ENCODE measurements around the gene CDKN1C.
A peak's percentile ranks its signal among the peaks of the same experiment; 100 is the strongest.

The CDKN1C gene

DNA sequence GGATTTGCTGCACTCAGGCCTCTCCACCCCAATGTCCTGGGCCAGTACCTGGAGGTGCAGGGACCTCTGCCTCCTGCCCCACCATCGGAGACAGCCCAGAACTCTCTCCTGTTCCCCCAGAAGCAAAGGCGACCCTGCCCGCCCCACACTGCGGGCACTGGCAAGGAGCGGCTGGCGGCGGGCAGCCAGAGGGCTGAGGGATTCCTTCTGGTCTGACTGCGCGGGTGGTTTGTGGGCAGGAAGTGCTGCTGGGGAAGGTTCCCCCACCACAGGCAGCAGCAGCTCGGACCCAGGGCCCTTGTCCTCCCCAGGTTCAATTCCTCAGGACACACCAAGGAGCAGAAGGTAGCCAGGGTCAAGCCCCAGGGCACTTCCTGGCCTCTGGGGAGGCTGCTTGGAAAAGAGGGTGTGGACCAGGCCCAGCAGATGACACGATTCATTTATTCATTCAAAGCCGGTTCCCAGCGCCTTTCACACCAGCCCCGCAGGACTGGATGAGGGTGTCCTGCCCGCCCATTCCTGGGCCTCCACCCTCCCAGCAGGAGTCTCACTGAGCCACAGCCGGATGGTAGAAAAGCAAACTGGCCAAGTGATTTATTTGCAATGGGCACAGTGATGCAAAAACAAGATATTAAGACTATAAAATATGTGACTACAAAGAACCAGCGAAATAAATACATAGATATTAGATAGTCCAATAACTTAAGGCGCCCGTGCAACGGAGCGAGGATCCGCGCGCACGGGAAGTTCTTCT lies 42.5 kb upstream of the CDKN1C start:
- Mint-ChIP-seq H3K27me3 (peaks cover 77% of the 10 kb centered on the region), H3K9me3 (no peaks in the 10 kb centered on the region), H3K27ac (no peak overlapping the region), H3K4me3 (peak overlapping the region; percentile 41), H3K4me1 (peaks cover 30% of the 10 kb centered on the region), H3K36me3 (no peaks in the 10 kb centered on the region)
- no peak for DNase-seq
- CTCF ChIA-PET = interaction anchor here (1.2 to 5.1 kb wide), 3 partner anchors 16 to 93 kb away, joined by 3 to 50 read pairs (median 5); no protein-coding TSS in a partner anchor

DNA sequence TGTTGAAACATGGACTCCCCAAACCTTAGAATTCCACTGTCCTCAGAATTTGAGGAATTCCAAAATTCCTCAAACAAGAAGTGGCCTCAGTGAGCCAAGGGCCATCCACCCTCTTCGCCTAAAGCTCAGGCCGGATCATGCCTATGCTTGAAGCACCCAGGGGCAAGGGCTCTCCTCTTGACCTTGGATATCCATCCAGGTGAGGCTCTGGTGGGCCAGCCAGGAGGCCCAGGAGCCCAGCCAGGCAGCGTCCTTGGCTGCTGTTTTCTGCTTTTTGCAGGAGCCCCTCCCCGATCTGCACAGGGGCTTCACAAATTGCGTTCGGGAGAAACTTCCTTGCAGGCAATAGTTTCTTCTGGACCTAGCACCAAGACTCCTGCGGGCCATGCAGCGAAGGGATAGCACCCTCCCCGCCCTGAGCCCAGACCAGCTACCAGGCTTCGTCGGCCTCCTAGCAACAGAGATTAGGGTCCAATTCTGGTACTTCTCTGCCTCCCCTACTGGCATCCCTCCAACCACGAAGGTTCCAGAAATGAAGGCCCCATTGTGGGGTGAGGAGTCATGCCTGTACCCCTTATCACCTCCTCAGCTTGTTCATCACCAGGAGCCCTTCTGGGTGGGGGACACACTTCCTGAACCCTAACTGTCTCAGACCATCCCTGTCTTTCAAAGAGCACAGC lies 41.7 kb upstream of the CDKN1C start:
- Mint-ChIP-seq H3K9me3 (no peaks in the 10 kb centered on the region), H3K4me1 (peaks cover 23% of the 10 kb centered on the region), H3K27me3 (peaks cover 71% of the 10 kb centered on the region), H3K27ac (no peak overlapping the region), H3K36me3 (no peaks in the 10 kb centered on the region), H3K4me3 (no peak overlapping the region)
- DNase-seq = no peak
- CTCF ChIA-PET = interaction anchor here (1.2 to 5.1 kb wide), 2 partner anchors 35 to 94 kb away, joined by 3 to 50 read pairs; no protein-coding TSS in a partner anchor

DNA sequence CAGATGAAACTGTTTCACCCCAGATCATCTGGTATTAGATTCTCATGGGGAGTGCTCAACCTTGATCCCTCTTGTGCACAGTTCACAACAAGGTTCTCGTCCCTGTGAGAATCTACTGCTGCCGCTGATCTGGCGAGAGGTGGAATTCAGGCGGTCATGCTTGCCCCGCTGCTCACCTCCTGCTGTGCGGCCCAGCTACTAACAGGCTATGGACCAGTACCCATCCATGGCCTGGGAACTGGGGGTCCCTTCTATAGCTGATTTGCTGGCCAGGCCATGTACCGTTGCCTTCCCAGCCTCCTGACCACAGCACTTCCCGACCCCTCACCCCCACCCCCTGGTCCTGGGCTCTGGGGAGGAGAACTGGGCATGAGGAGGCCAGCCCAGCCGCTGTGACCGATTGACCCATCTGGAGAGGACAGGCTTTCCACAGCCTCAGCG lies 41.1 kb upstream of the CDKN1C start:
- CTCF ChIA-PET = interaction anchor here (1.2 kb wide), 1 partner anchor 95 kb away, joined by 3 read pairs; no protein-coding TSS in a partner anchor
- H3K4me3 Mint-ChIP-seq = no peak overlapping the region
- DNase-seq = no peak
- peaks cover 23% of the 10 kb centered on the region for H3K4me1 Mint-ChIP-seq
- H3K27ac Mint-ChIP-seq = no peak overlapping the region
- H3K27me3 Mint-ChIP-seq = peaks cover 67% of the 10 kb centered on the region
- no peaks in the 10 kb centered on the region for H3K36me3 Mint-ChIP-seq
- no peaks in the 10 kb centered on the region for H3K9me3 Mint-ChIP-seq

GRCh38 chr11:2924821-2925675 lies 39.5 kb upstream of the CDKN1C start:
- Mint-ChIP-seq H3K9me3 (no peaks in the 10 kb centered on the region), H3K27ac (no peak overlapping the region), H3K4me1 (peaks cover 18% of the 10 kb centered on the region), H3K27me3 (peaks cover 52% of the 10 kb centered on the region), H3K36me3 (no peaks in the 10 kb centered on the region), H3K4me3 (no peak overlapping the region)
- DNase-seq = no peak
- CTCF ChIA-PET = interaction anchor here (1.0 kb wide), 1 partner anchor 32 kb away, joined by 3 read pairs; no protein-coding TSS in a partner anchor

DNA sequence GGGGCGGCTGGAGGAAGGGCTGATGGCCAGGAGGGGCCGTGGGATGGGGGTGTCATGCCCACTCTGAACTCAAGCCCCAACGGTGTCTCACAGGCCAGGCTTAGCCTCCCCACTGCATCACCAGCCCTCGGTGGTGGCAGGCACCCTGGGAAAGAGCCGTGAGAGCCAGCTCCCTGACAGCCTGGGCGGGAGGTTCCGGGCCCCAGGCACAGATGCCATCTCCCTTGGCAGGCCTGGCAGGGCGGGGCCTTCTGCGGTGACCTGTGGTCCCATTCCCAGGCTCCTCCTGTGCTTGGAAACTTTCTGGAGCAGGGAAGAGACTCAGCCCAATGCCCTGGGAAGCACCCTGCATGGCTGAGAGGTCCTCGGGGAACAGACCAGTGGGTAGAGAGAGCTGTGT lies 38.8 kb upstream of the CDKN1C start:
- peaks cover 47% of the 10 kb centered on the region for H3K27me3 Mint-ChIP-seq
- CTCF ChIA-PET = no interaction called here
- H3K27ac Mint-ChIP-seq = no peak overlapping the region
- no peaks in the 10 kb centered on the region for H3K36me3 Mint-ChIP-seq
- peaks cover 15% of the 10 kb centered on the region for H3K4me1 Mint-ChIP-seq
- H3K9me3 Mint-ChIP-seq = no peaks in the 10 kb centered on the region
- DNase-seq = no peak
- H3K4me3 Mint-ChIP-seq = no peak overlapping the region

DNA sequence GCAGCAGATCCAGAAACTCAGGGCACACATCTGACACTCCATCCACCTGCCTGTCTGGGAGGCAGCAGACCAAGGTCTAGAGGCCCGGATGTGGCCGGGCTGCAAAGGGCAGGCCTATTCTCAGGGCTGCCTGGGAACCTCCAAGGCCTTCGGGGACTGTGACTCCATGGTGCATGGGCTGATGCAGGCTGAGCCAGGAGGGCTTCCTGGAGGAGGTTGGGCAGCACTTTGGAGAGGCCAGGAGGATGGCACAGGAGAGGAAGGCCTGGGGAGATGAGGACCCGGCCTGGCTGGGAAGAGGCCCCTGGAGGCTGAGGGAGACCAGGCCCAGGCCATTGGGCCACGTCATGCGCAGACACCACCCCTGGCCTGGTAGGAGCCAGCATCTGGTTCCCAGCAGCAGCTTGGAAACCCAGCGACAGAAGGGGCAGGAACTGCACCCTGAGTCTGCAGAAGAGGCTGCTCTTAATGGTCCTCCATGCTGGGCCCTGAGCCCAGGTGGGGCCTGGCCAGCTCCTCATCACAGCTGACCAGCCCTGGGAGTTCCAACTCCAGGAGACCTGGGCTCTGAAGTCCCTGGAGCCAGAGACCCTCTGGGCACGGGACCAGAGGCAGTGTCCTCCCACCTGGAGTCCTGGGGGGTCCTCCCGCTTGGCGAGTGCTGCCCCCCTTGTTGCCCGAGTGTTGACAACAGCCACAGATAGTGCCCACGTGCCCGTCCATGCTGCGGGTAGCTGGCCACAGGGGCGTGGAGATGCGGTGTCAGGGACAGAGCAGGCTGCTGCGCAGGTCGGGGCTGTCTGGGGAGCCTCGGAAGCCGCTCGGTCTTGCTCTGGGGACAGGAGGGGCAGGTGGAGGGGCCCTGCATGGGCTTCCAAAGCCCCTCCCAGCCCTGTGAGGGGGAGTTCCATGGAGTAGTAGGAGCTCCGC lies 38.1 kb upstream of the CDKN1C start:
- Mint-ChIP-seq H3K27ac (no peak overlapping the region), H3K4me3 (no peak overlapping the region), H3K36me3 (no peaks in the 10 kb centered on the region), H3K9me3 (no peaks in the 10 kb centered on the region), H3K4me1 (peaks cover 11% of the 10 kb centered on the region), H3K27me3 (peaks cover 41% of the 10 kb centered on the region)
- CTCF ChIA-PET = no interaction called here
- DNase-seq = no peak

- Mint-ChIP-seq H3K36me3 (no peaks in the 10 kb centered on the region), H3K4me1 (peaks cover 2% of the 10 kb centered on the region), H3K4me3 (no peak overlapping the region), H3K27me3 (peaks cover 30% of the 10 kb centered on the region), H3K9me3 (no peaks in the 10 kb centered on the region), H3K27ac (no peak overlapping the region)
- CTCF ChIA-PET = no interaction called here
- DNase-seq = no peak
Measured at GRCh38 chr11:2922655-2923054, 37.1 kb upstream of the CDKN1C start.

- Mint-ChIP-seq H3K36me3 (no peaks in the 10 kb centered on the region), H3K27ac (no peak overlapping the region), H3K9me3 (no peaks in the 10 kb centered on the region), H3K4me3 (no peak overlapping the region), H3K27me3 (peaks cover 23% of the 10 kb centered on the region), H3K4me1 (no peaks in the 10 kb centered on the region)
- CTCF ChIA-PET = no interaction called here
- no peak for DNase-seq
Measured at GRCh38 chr11:2921742-2922493, 36.3 kb upstream of the CDKN1C start.

DNA sequence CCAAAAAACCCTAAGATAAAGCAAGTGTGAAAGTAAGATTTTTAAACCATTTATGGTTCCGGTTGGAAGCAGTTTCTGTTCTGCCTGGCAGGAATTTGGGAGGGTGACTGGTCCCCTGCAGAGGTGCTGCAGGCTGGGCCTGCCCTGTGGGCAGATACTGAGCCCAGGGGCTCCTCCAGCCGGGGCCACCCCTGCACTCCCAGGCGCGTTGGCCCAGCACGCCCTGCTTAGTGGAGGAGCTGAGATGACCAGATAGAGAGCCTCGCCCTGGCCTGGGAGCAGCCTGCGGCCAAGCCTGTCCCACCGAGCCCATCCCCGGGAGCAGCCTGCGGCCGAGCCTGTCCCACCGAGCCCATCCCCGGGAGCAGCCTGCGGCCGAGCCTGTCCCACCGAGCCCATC lies 35.7 kb upstream of the CDKN1C start:
- CTCF ChIA-PET = interaction anchor here (1.1 to 1.3 kb wide), 2 partner anchors 9 to 25 kb away, joined by 4 read pairs; no protein-coding TSS in a partner anchor
- Mint-ChIP-seq H3K4me1 (no peaks in the 10 kb centered on the region), H3K4me3 (no peak overlapping the region), H3K9me3 (no peaks in the 10 kb centered on the region), H3K27me3 (peaks cover 16% of the 10 kb centered on the region), H3K36me3 (no peaks in the 10 kb centered on the region), H3K27ac (no peak overlapping the region)
- no peak for DNase-seq

GRCh38 chr11:2920343-2920742 lies 34.8 kb upstream of the CDKN1C start:
- DNase-seq = no peak
- CTCF ChIA-PET = interaction anchor here (0.6 to 1.3 kb wide), 3 partner anchors 10 to 111 kb away, joined by 3 to 4 read pairs (median 4); no protein-coding TSS in a partner anchor
- peaks cover 10% of the 10 kb centered on the region for H3K27me3 Mint-ChIP-seq
- H3K27ac Mint-ChIP-seq = no peak overlapping the region
- no peaks in the 10 kb centered on the region for H3K36me3 Mint-ChIP-seq
- no peaks in the 10 kb centered on the region for H3K9me3 Mint-ChIP-seq
- no peak overlapping the region for H3K4me3 Mint-ChIP-seq
- H3K4me1 Mint-ChIP-seq = no peaks in the 10 kb centered on the region

DNA sequence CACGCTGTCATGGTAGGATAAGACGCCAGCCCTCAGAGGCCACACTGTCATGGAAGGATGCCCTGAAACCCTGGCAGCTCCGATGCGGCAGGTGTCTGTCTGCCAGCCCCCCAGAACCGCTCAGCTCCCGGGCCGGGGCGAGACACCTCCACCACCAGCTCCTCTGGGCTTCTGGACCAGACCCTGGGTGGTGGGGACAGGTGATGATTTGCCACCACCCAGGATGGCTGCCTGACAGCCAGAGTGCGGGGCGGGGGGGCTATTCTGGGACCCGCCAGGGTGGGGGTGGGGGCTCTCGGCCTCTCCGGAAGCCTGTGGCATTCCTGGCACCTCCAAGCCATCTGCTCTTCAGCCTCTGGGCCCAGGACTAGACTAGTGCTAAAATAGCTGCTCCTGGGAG lies 34.3 kb upstream of the CDKN1C start:
- Mint-ChIP-seq H3K9me3 (no peaks in the 10 kb centered on the region), H3K4me3 (no peak overlapping the region), H3K27ac (no peak overlapping the region), H3K4me1 (no peaks in the 10 kb centered on the region), H3K36me3 (no peaks in the 10 kb centered on the region), H3K27me3 (peaks cover 5% of the 10 kb centered on the region)
- CTCF ChIA-PET = no interaction called here
- DNase-seq = no peak

- no peaks in the 10 kb centered on the region for H3K36me3 Mint-ChIP-seq
- peaks cover 1% of the 10 kb centered on the region for H3K27me3 Mint-ChIP-seq
- no peaks in the 10 kb centered on the region for H3K4me1 Mint-ChIP-seq
- H3K27ac Mint-ChIP-seq = no peak overlapping the region
- no peak overlapping the region for H3K4me3 Mint-ChIP-seq
- CTCF ChIA-PET = no interaction called here
- no peak for DNase-seq
- no peaks in the 10 kb centered on the region for H3K9me3 Mint-ChIP-seq
Measured at GRCh38 chr11:2919188-2919587, 33.6 kb upstream of the CDKN1C start.
